GM12878 (cell line): Measurements from ENCODE around the gene GCM1. TPM values are rescaled to one million over a fixed set of nuclear protein-coding genes. Genes with fewer than 3 reads are reported as not detected.

Experiments used
- ATAC-seq: fragments of 200-7000 bp; cut with Tn5 transposase; 3 replicates; pipeline ENCODE4 v1.9.1; 2020; ENCODE audit warnings: mild to moderate bottlenecking, moderate library complexity
- BruUV-seq: library from RNA; stranded (reverse); fragments of 400-500 nt; replicated peaks from 2 replicates; lab custom pipeline; 2021; lab: Mats Ljungman, UMichigan
- CTCF ChIA-PET: fragments of 300-600 bp; sonication (Branson Sonifier 250); formaldehyde crosslinking; extraction: SDS; loops from one replicate; lab custom pipeline; 2021; ENCODE audit warnings: inconsistent platforms; lab: Yijun Ruan, JAX
- POLR2A ChIA-PET: fragments of 350-600 bp; formaldehyde crosslinking; extraction: SDS; loops from one replicate; lab custom pipeline; 2021; ENCODE audit warnings: inconsistent platforms; lab: Charles Lee
- RAD21 ChIA-PET: fragments of 300-600 bp; sonication (Branson Sonifier 250); formaldehyde crosslinking; loops from one replicate; lab custom pipeline; 2023; ENCODE audit warnings: antibody characterized with exemption; ENCODE audit not compliant: unreplicated experiment; lab: Charles Lee
- SMC1A ChIA-PET: fragments of 300-600 bp; sonication (Branson Sonifier 250); formaldehyde crosslinking; loops from one replicate; lab custom pipeline; 2023; ENCODE audit not compliant: unreplicated experiment, uncharacterized antibody; lab: Charles Lee
- DNase-seq: peaks from one replicate; pipeline ENCODE4 v3.0.0-alpha.2; 2011; ENCODE audit warnings: low read depth, low spot score
- FAIRE-seq: peaks from 3 replicates; lab custom pipeline; 2011; peaks lifted over from hg19 to GRCh38; lab: Jason Lieb, UNC
- H2AFZ ChIP-seq: 2 replicates; pipeline ENCODE4 v1.6.0; 2011; ENCODE audit warnings: low read depth, low read length, control low read depth; ENCODE audit not compliant: control insufficient read depth
- H3K27ac ChIP-seq: 2 replicates; pipeline ENCODE4 v1.5.1; 2011; ENCODE audit warnings: control low read depth; ENCODE audit not compliant: control insufficient read depth, insufficient read depth
- H3K27me3 ChIP-seq, 2 experiments: replicated peaks in 1 of 2; 2 replicates each; pipeline versions ENCODE4 v1.6.0 to v1.6.1; 2011; ENCODE audit warnings: low read length in 1 of 2; ENCODE audit not compliant: control insufficient read depth in 2 of 2, insufficient read depth in 2 of 2
- H3K36me3 ChIP-seq, 2 experiments: 2 replicates each; pipeline ENCODE4 v1.5.1; 2011; ENCODE audit warnings: low read length in 1 of 2; ENCODE audit not compliant: control insufficient read depth in 2 of 2, insufficient read depth in 2 of 2
- H3K4me1 ChIP-seq: 2 replicates; pipeline ENCODE4 v1.6.1; 2011; ENCODE audit warnings: mild to moderate bottlenecking, low read length, moderate library complexity, mixed read lengths; ENCODE audit not compliant: control insufficient read depth, insufficient read depth
- H3K4me2 ChIP-seq: 2 replicates; pipeline ENCODE4 v1.6.0; 2011; ENCODE audit warnings: control low read depth; ENCODE audit not compliant: control insufficient read depth, insufficient read depth
- H3K4me3 ChIP-seq: fragments of 200-600 bp; sonication (generic); 2 replicates; pipeline ENCODE4 v1.5.1; 2016
- H3K79me2 ChIP-seq: 2 replicates; pipeline ENCODE4 v1.6.0; 2011; ENCODE audit warnings: low read length; ENCODE audit not compliant: control insufficient read depth, insufficient read depth
- H3K9ac ChIP-seq: 2 replicates; pipeline ENCODE4 v1.8.0; 2011; ENCODE audit warnings: low read length, control low read depth, mixed read lengths; ENCODE audit not compliant: control insufficient read depth, insufficient read depth
- H3K9me3 ChIP-seq: replicated peaks from 3 replicates; pipeline ENCODE4 v1.5.1; 2011; ENCODE audit warnings: mild to moderate bottlenecking, low read length; ENCODE audit not compliant: control insufficient read depth, insufficient read depth
- H4K20me1 ChIP-seq: 2 replicates; pipeline ENCODE4 v1.6.0; 2011; ENCODE audit not compliant: control insufficient read depth, insufficient read depth
- BCL3 ChIP-seq: IDR thresholded peaks from 2 replicates; pipeline ENCODE4 v1.6.1; 2011; ENCODE audit warnings: borderline replicate concordance, low read depth, mild to moderate bottlenecking, moderate library complexity, low read length; ENCODE audit not compliant: insufficient read depth, poor library complexity, severe bottlenecking
- EP300 ChIP-seq, 2 experiments: fragments of 150-350 bp in 1 of 2; IDR thresholded peaks; 2 replicates each; pipeline ENCODE4 v1.6.1; 2011 to 2012; ENCODE audit warnings: low read depth in 2 of 2, low read length in 2 of 2, borderline replicate concordance in 1 of 2, improper control_type of control experiment in 1 of 2, inconsistent platforms in 1 of 2; ENCODE audit not compliant: control insufficient read depth in 1 of 2
- HDAC2 ChIP-seq: fragments of 200-600 bp; sonication (generic); IDR thresholded peaks from 2 replicates; pipeline ENCODE4 v1.6.1; 2017
- IRF5 ChIP-seq: fragments of 450-650 bp; IDR thresholded peaks from 2 replicates; pipeline ENCODE4 v1.6.1; 2017; ENCODE audit warnings: borderline replicate concordance
- JUNB ChIP-seq: IDR thresholded peaks from 2 replicates; pipeline ENCODE4 v1.6.1; 2016; ENCODE audit warnings: antibody characterized with exemption, mild to moderate bottlenecking
- KAT2A ChIP-seq: conservative IDR thresholded peaks from 2 replicates; pipeline ENCODE4 v1.6.1; 2011; ENCODE audit warnings: low read depth, low read length; ENCODE audit not compliant: control insufficient read depth
- MEF2A ChIP-seq: IDR thresholded peaks from 2 replicates; pipeline ENCODE4 v1.6.1; 2011; ENCODE audit warnings: low read depth, mild to moderate bottlenecking, low read length, moderate library complexity; ENCODE audit not compliant: insufficient read depth
- POLR2A ChIP-seq: IDR thresholded peaks from 2 replicates; pipeline ENCODE4 v1.6.1; 2011; ENCODE audit warnings: low read depth, mild to moderate bottlenecking, low read length
- RELB ChIP-seq: fragments of 450-650 bp; IDR thresholded peaks from 2 replicates; pipeline ENCODE4 v1.6.1; 2017; ENCODE audit warnings: low read depth, mild to moderate bottlenecking, moderate library complexity
- TARDBP ChIP-seq: IDR thresholded peaks from 2 replicates; pipeline ENCODE4 v1.6.1; 2016; ENCODE audit warnings: borderline replicate concordance
- ZNF24 ChIP-seq: fragments of 450-650 bp; IDR thresholded peaks from 2 replicates; pipeline ENCODE4 v1.6.1; 2017; ENCODE audit warnings: antibody characterized with exemption, mild to moderate bottlenecking
- WGBS: methylation state at CpG from one replicate; pipeline ENCODE4 v1.1.6; 2016; ENCODE audit warnings: low lambda C conversion rate; ENCODE audit not compliant: insufficient replicate concordance, insufficient coverage; ENCODE audit errors: missing lambda C conversion rate; 5-methylcytosine and 5-hydroxymethylcytosine counted together
- in situ Hi-C: fragments of 300-500 bp; cut with MboI; formaldehyde crosslinking; loops from 9 replicates; pipeline ENCODE4 v1.14.3; 2018; ENCODE audit warnings: mixed read lengths
- intact Hi-C: fragments of 100-400 bp; cut with micrococcal nuclease; formaldehyde crosslinking; loops from one replicate; pipeline ENCODE4 v1.14.2; 2022; ENCODE audit not compliant: unreplicated experiment
- polyA plus RNA-seq, 11 experiments: library from polyadenylated mRNA; depleted of rRNA in 4 of 11; unstranded in 6 of 11; stranded (reverse) in 5 of 11; fragments of >200 nt; fragmentation: Nextera tagmentation in 4 of 11; fragmentation: Illumina TruSeq in 1 of 11; extraction: Ambion mirVana in 4 of 11; extraction: Trizol in 1 of 11; gene quantifications; 1 replicate in 1 of 11; 2 replicates in 10 of 11; pipeline versions ENCODE4 v1.2.1 to v1.2.3, GENCODE V29; 2011 to 2016; ENCODE audit warnings: inconsistent platforms in 2 of 11, missing spikeins in 2 of 11, low read depth in 1 of 11
- total RNA-seq, 4 experiments: library from RNA; depleted of rRNA in 3 of 4; stranded (reverse); fragments of >200 nt in 3 of 4; fragmentation: Illumina TruSeq in 1 of 4; extraction: Trizol in 1 of 4; gene quantifications; 2 replicates each; pipeline versions ENCODE4 v1.2.1 to v1.2.3, GENCODE V29; 2013 to 2021

Gene GCM1
- total and polyA plus RNA-seq, 10 of the 15 experiments (the other 5 are each of a cell fraction or from before 2014, with no cell fraction given) = 0.04 to 0.08 (median 0.05) TPM; not detected in 5

- Histone ChIP-seq H3K9me3 (no peaks in the 10 kb centered on the region), H4K20me1 (no peaks in the 10 kb centered on the region), H3K79me2 (no peaks in the 10 kb centered on the region), H3K4me2 (no peak overlapping the region), H3K36me3 (peaks cover 1 to 21% of the 10 kb centered on the region in 2 experiments; a peak in 3 of 4 replicates), H2AFZ (no peak overlapping the region), H3K4me3 (no peak overlapping the region), H3K9ac (no peak overlapping the region), H3K27me3 (no peaks in the 10 kb centered on the region), H3K4me1 (no peaks in the 10 kb centered on the region), H3K27ac (no peak overlapping the region)
- POLR2A ChIA-PET = no interaction called here
- intact Hi-C loops = no loop called here
- RAD21 ChIA-PET = interaction anchor here (0.6 kb wide), 1 partner anchor 862 kb away, joined by 3 read pairs; no protein-coding TSS in a partner anchor
- no peak for FAIRE-seq
- in situ Hi-C loops = no loop called here
- 0% methylated on average over 1 of the region's 1 CpG for WGBS
- no TSS peak for BruUV-seq
- DNase-seq = no peak
- TF ChIP-seq HDAC2 (no peak), POLR2A (no peak), KAT2A (no peak), ZNF24 (no peak), BCL3 (no peak)
- ATAC-seq = no peak
- SMC1A ChIA-PET = interaction anchor here (0.8 to 1.4 kb wide), 3 partner anchors 9 to 389 kb away, joined by 3 to 4 read pairs (median 3); no protein-coding TSS in a partner anchor
- CTCF ChIA-PET = no interaction called here
Observed at GRCh38 chr6:53095716-53096115, 52.9 kb downstream of the GCM1 start.

GRCh38 chr6:53095270-53095669 lies 53.4 kb downstream of the GCM1 start:
- H3K27me3 ChIP-seq = no peaks in the 10 kb centered on the region
- RAD21 ChIA-PET = interaction anchor here (0.6 kb wide), 1 partner anchor 861 kb away, joined by 3 read pairs; no protein-coding TSS in a partner anchor
- TF ChIP-seq EP300 (IDR thresholded peaks at IDR 0.05; ENCODE audit: borderline replicate concordance in 1 of 2, control insufficient read depth in 1 of 2, low read depth in 2 of 2, low read length in 2 of 2) = no peak
- no peak for TF ChIP-seq TARDBP
- TF ChIP-seq IRF5 = no peak
- TF ChIP-seq RELB = no peak
- 0 out of 2 replicates have a peak, but pooled peaks have one; percentile 42 for TF ChIP-seq MEF2A
- TF ChIP-seq BCL3 = no peak
- TF ChIP-seq JUNB = peak; percentile 38; the same call in 1 of the 2 replicates

More at GRCh38 chr6:53095270-53095669, 53.4 kb downstream of the GCM1 start:
- Histone ChIP-seq H3K9me3 (no peaks in the 10 kb centered on the region), H3K9ac (no peak overlapping the region), H3K4me1 (no peaks in the 10 kb centered on the region), H4K20me1 (no peaks in the 10 kb centered on the region), H3K4me2 (no peak overlapping the region), H3K27ac (no peak overlapping the region), H3K4me3 (no peak overlapping the region), H2AFZ (no peak overlapping the region), H3K79me2 (no peaks in the 10 kb centered on the region), H3K36me3 (peaks cover 1 to 23% of the 10 kb centered on the region in 2 experiments; a peak in 3 of 4 replicates)
- 60% methylated on average over 3 of the region's 3 CpGs for WGBS
- SMC1A ChIA-PET = interaction anchor here (0.8 to 1.4 kb wide), 3 partner anchors 9 to 389 kb away, joined by 3 to 4 read pairs (median 3); no protein-coding TSS in a partner anchor
- DNase-seq (no peak), ATAC-seq (no peak), FAIRE-seq (no peak)
- in situ Hi-C loops = no loop called here
- CTCF ChIA-PET = no interaction called here
- BruUV-seq = no TSS peak
- POLR2A ChIA-PET = no interaction called here
- intact Hi-C loops = no loop called here
